ENCODE data around the gene PRKCA.

Gene PRKCA

GRCh38 chr17:66814570-66814969, 512.2 kb downstream of the PRKCA start:
- ATAC-seq: no peak; the same call in 1 of the 3 replicates
- TF ChIP-seq ZNF565 (CRISPR knock-in tag; conservative IDR thresholded peaks at IDR 0.05; ENCODE audit: low read depth): no peak
- TF ChIP-seq BACH2 (CRISPR knock-in tag; IDR thresholded peaks at IDR 0.05; ENCODE audit: borderline replicate concordance): no peak
- TF ChIP-seq ZC3H10 (CRISPR knock-in tag; IDR thresholded peaks at IDR 0.05): no peak
- no peak for TF ChIP-seq ZFP3 (CRISPR knock-in tag; IDR thresholded peaks at IDR 0.05)
- TF ChIP-seq CSRNP3 (CRISPR knock-in tag; IDR thresholded peaks at IDR 0.05): no peak
- no peak for TF ChIP-seq GLIS3 (CRISPR knock-in tag; IDR thresholded peaks at IDR 0.05)
- no peak for TF ChIP-seq ZNF70 (CRISPR knock-in tag; IDR thresholded peaks at IDR 0.05)
- no peak for TF ChIP-seq OSR1 (CRISPR knock-in tag; IDR thresholded peaks at IDR 0.05)
- TF ChIP-seq SNAI2 (CRISPR knock-in tag; IDR thresholded peaks at IDR 0.05): no peak
- TF ChIP-seq TSHZ2 (CRISPR knock-in tag; IDR thresholded peaks at IDR 0.05): no peak
- no peak for TF ChIP-seq ISL1 (CRISPR knock-in tag; IDR thresholded peaks at IDR 0.05)
- TF ChIP-seq, protein P1, sequence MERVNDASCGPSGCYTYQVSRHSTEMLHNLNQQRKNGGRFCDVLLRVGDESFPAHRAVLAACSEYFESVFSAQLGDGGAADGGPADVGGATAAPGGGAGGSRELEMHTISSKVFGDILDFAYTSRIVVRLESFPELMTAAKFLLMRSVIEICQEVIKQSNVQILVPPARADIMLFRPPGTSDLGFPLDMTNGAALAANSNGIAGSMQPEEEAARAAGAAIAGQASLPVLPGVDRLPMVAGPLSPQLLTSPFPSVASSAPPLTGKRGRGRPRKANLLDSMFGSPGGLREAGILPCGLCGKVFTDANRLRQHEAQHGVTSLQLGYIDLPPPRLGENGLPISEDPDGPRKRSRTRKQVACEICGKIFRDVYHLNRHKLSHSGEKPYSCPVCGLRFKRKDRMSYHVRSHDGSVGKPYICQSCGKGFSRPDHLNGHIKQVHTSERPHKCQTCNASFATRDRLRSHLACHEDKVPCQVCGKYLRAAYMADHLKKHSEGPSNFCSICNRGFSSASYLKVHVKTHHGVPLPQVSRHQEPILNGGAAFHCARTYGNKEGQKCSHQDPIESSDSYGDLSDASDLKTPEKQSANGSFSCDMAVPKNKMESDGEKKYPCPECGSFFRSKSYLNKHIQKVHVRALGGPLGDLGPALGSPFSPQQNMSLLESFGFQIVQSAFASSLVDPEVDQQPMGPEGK (CRISPR knock-in tag; IDR thresholded peaks at IDR 0.05; ENCODE audit: borderline replicate concordance): no peak
- no peak for TF ChIP-seq ESRRG (CRISPR knock-in tag; IDR thresholded peaks at IDR 0.05)
- TF ChIP-seq RARB (CRISPR knock-in tag; IDR thresholded peaks at IDR 0.05): no peak

DNA sequence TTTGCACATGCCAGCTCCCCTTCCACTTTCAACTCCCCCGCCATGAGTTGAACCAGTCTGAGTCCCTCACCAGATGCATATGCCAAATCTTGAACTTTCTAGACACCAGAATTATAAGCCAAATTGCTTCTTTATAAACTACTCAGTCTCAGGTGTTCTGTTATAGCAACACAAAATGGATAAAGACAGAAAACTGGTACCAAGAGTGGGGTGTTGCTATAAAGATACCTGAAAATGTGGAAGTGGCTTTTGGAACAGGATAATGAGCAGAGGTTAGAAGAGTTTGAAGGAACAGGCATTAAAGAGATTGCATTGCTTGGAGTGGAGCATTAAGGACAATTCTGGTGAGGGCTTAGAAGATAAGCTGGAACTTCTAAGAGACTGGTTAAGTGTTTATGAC, 515.3 kb downstream of the PRKCA start:
- no peak for ATAC-seq
- TF ChIP-seq ZNF8 (CRISPR knock-in tag; IDR thresholded peaks at IDR 0.05): no peak

DNA sequence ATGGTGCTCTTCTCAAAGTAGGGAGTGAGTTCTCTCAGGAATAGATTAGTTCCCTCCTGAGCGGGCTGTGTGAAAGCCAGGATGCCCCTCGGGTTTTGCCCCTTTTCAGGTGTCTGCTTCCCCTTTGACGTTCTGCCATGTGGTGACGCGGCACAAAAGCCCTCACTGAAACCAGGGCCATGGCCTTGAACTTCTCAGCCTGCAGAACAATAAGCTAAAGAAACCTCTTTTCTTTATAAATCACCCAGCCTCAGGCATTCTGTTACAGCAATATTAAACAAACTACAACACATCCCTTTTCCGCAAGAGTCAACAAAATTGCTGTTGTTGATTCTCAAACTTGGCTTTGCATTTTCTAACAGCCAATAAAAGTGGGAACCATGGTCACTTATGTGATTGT, 517.1 kb downstream of the PRKCA start:
- TF ChIP-seq ARNTL (CRISPR knock-in tag; IDR thresholded peaks at IDR 0.05; ENCODE audit: borderline replicate concordance, low read depth) (no peak), ESRRG (CRISPR knock-in tag; IDR thresholded peaks at IDR 0.05) (no peak), ZNF8 (CRISPR knock-in tag; IDR thresholded peaks at IDR 0.05) (no peak), ZNF565 (CRISPR knock-in tag; conservative IDR thresholded peaks at IDR 0.05; ENCODE audit: low read depth) (no peak), TOX (CRISPR knock-in tag; IDR thresholded peaks at IDR 0.05; ENCODE audit: borderline replicate concordance) (no peak), TSHZ2 (CRISPR knock-in tag; IDR thresholded peaks at IDR 0.05) (no peak), ZNF70 (CRISPR knock-in tag; IDR thresholded peaks at IDR 0.05) (no peak), RARB (CRISPR knock-in tag; IDR thresholded peaks at IDR 0.05) (no peak), TCF4 (CRISPR knock-in tag; IDR thresholded peaks at IDR 0.05; ENCODE audit: borderline replicate concordance) (no peak), BACH2 (CRISPR knock-in tag; IDR thresholded peaks at IDR 0.05; ENCODE audit: borderline replicate concordance) (no peak), OSR1 (CRISPR knock-in tag; IDR thresholded peaks at IDR 0.05) (no peak), CSDC2 (CRISPR knock-in tag; IDR thresholded peaks at IDR 0.05) (no peak), CREB5 (CRISPR knock-in tag; IDR thresholded peaks at IDR 0.05; ENCODE audit: low read depth) (no peak), CSRNP3 (CRISPR knock-in tag; IDR thresholded peaks at IDR 0.05) (no peak), SNAI2 (CRISPR knock-in tag; IDR thresholded peaks at IDR 0.05) (no peak)
- TF ChIP-seq, protein P2, sequence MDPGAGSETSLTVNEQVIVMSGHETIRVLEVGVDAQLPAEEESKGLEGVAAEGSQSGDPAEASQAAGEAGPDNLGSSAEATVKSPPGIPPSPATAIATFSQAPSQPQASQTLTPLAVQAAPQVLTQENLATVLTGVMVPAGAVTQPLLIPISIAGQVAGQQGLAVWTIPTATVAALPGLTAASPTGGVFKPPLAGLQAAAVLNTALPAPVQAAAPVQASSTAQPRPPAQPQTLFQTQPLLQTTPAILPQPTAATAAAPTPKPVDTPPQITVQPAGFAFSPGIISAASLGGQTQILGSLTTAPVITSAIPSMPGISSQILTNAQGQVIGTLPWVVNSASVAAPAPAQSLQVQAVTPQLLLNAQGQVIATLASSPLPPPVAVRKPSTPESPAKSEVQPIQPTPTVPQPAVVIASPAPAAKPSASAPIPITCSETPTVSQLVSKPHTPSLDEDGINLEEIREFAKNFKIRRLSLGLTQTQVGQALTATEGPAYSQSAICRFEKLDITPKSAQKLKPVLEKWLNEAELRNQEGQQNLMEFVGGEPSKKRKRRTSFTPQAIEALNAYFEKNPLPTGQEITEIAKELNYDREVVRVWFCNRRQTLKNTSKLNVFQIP (CRISPR knock-in tag; IDR thresholded peaks at IDR 0.05; ENCODE audit: borderline replicate concordance, low read depth): no peak
- TF ChIP-seq, protein P1 (CRISPR knock-in tag; IDR thresholded peaks at IDR 0.05; ENCODE audit: borderline replicate concordance): no peak
- no peak for ATAC-seq
